Activated CD8-positive, alpha-beta memory T cell treated with anti-CD3 and anti-CD28 coated beads for 1 hour (primary cell): ENCODE measurements around the gene NR2C2.

Experiments used
- DNase-seq, 2 donors: peaks; one replicate each; pipeline ENCODE4 v3.0.0-alpha.2; 2020; ENCODE audit warnings: low read depth in 1 of 2; ENCODE audit errors: extremely low read depth in 1 of 2

Gene NR2C2

DNA sequence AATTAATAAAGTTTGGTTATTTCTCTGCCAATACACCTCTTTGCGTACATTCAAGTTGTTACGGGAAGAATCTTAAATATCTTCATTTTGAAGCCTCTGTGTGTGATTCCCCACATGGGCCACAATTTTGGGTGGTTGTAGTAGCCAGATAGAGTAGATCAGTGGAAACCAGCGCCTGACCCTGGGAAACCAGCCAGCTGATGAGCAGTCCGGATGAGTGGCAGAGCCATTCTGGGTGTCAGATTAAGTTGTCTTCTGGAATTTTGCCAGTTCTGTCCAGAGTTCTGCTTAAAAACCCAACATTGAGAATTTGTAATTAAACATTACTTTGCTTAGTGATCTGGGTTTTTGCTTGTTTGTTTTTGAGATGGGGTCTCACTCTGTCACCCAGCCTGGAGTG is 68.1 kb downstream of the NR2C2 start:
- no peak for DNase-seq

DNA sequence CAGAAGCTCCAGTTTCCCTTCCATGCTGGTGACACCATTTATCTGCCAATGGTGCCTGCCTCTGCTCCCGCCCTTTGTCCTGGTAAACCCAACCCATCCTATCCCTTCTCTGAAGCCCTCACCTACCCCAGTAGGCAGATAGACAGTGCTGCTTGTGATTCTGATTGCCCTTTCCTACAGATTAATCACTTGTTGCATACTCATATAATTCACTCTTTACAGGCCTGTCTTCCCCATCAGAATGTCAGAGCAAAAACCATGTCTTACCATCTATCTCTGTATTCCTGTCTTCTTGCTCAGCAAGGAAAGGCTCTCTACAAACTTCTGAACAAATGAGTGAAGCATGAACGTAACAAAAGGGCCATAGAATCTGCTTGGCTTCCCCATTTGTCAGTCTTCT is 69.8 kb downstream of the NR2C2 start:
- DNase-seq = no peak

DNA sequence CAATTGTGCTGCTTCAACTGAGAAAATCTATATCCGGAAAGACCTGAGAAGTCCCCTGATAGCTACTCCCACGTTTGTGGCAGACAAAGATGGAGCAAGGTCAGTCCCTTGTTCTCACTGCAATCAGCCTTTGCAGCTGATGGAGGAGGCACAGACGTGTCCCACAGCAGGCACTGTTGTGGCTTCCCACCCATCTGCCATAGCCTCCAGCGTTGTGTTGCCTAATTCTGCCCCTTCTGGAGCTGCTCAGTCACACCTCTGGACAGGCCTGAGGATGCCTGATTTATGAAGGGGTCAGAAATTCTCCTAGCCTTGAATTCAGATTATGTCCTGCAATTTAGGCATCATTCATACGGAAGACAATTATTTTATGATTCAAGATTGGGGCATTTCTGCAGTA is 75.9 kb downstream of the NR2C2 start:
- no peak for DNase-seq

DNA sequence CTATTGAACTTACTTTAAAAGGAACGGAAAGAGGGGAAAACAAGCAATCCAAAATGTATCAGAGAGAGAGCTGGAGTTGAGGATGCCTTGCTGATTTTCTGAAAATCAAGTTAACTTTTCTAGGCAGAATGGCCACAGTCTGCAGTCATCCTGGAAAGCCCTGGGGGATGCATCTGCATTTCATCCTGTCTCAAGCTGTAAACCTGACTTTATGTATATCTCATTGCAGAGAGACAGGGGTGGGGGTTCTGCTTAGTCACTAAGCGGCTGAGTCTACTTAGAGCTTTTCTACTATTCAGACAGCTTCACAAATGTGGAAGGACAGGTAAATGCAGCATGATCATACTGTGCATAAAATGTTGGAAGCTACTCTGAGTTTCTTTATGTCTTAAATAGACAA is 76.3 kb downstream of the NR2C2 start:
- DNase-seq = no peak

DNA sequence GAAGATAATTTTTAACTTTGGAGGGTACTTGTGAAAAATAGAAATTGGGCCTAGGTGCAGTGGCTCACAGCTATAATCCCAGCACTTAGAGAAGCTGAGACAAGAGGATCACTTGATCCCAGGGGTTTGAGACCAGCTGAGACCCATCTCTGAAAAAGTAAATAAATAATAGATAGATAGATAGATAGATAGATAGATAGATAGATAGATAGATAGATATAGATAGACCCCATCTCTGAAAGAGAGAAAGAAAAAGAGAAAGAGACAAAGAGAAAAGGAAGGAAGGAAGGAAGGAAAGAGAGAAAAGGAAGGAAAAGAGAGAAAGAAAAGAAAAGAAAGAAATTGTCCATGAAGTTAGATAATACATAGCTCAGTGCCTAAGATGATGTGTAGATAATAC is 82.2 kb downstream of the NR2C2 start:
- no peak for DNase-seq

DNA sequence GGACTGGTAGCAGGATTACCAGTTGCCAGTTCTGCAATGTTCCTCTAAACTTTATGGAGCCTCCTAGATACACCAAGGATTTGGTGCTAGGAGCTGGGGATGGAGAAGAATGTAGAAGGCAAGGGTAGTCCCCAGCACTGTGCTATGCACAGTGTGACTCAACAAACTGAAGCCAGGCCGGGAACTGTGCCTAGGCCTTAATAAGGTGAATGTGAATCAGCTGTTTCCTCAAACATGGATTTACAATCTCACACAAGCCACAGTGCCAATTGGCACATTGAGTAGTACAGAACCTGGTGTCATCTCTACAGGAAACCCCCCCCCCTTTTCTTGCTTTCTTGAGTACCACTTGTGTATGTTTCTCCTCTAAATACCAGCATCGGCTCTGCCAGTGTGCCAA is 85.3 kb downstream of the NR2C2 start:
- no peak for DNase-seq

DNA sequence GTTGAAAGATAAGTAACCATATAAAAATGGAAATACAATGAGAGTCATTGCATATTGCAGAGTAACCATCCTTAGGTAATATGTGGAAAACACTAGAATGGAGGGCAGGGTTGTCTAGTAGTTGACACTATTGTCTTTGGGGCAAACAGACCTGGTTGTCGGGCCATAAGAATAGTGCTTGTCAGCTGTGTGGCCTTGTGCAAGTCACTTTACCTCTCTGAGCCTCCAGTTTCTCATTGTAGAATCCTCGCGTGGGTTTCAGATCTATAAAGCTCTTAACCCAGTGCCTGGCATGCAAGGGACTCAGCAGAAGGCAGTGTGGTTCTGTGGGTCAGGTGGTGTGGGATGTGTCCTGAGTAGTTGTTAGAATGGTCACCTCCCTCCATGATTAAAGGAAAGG is 85.7 kb downstream of the NR2C2 start:
- no peak for DNase-seq

DNA sequence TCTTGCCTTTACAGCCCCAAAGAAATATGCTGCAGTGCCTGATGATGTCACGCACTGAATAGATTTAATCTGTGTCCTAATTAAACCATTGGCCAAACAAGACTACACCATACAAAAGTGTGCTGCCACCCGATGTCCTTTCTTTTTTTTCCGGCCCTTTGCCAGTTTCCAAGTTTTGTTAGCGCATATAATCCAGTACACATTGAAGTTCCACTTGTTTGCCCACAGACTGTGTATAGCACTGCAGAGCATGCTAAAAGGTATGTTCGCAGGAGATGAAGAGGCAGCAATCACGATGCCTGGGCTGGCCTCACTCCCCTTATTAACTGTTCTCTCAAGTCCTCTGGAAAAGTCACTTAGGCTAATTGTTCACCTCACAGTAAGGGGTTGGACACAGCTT is 90.9 kb downstream of the NR2C2 start:
- DNase-seq = no peak

GRCh38 chr3:15040844-15041243 is 93.5 kb downstream of the NR2C2 start:
- no peak for DNase-seq

GRCh38 chr3:15041950-15042349 is 94.6 kb downstream of the NR2C2 start:
- no peak for DNase-seq

GRCh38 chr3:15042936-15043335 is 95.6 kb downstream of the NR2C2 start:
- no peak for DNase-seq

- DNase-seq = no peak
These were observed 96.2 kb downstream of the NR2C2 start for GRCh38 chr3:15043408-15044171.

- DNase-seq = no peak
These were observed 96.9 kb downstream of the NR2C2 start for GRCh38 chr3:15044326-15044725.

DNA sequence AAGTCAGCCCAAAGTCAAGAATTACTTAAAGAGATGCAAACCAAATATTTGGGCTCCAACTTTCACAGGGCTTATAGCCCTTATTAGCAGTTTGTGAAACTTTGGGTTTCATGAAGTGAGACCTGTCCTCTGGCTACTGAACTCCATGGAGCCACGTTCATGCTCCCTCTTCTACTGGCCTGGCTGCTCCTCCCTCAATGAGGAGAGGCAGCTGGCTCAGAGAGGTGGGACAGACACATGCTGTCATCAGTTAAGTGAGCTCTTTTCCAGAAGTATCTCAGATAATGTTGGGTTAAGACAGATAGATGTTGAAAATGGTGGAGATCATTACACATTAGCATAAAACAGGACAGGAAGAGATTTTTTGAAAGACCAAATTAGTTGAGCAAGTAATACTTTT is 98.3 kb downstream of the NR2C2 start:
- DNase-seq = no peak

GRCh38 chr3:15049584-15049983 is 102.2 kb downstream of the NR2C2 start:
- no peak for DNase-seq

- DNase-seq = no peak
These were observed 103.2 kb downstream of the NR2C2 start for GRCh38 chr3:15050405-15051092.

DNA sequence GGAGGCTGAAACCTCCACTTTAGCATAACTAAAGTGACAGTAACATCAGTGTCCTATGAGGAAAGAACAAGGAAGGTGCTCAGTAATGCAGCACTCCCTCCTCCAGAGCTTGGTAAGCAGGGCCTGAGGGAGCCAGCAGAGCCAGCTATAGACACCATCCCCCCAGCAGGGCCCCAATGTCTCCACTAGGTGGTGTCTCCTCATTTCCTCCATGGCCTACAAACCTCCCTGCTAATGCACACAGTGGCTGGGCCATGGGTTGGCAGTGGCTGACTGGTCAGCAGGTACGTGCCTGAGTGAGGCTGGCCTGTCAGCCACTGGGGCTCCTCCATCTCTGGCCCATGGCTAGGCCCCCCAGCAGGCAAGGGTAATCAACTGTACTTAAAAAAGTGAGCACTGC is 104.1 kb downstream of the NR2C2 start:
- DNase-seq = peak in 1 of 2 donors; percentile 11

DNA sequence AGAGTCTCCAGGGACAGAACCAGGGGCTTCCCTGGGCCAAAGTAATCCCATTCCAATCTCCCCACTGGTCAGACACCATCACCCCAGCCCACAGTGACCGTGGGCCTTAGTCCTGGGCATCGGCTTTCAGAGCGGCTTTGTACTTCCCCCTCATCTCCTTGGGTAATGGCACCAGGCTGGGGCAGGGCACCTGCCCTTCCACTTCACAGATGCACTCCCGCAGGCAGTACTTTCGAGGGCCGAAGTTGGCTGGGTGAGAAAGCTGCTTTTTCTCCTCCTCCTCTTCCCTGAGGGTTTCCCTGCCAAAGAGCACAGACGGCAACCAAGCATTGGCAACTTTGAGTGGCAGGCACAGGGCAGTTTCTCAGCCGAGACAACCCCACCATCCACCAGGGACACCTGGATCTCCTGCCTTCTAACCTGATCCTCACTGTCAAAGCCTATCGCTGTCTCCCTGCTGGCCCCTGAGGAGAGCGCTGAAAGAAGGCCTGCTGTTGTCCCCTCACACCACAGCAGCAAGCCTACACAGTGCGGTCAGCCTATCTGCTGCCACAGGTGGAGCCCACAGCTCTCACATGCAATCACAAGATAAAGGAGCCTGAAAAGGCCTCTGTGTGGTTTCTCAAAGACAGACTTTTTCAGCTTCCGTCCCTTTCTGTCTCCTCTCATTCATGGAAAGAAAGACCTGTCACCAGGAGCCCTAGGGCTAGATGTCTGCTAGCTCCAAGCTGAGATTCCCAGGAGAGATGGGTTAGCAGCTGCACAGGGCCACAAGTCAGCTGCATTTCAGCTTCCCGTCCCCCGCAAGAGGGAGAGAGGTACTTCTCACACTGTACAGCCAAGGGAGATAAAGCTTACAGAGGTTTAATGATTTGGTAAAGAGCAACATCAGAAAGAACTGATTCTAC is 105.2 kb downstream of the NR2C2 start:
- no peak for DNase-seq

DNA sequence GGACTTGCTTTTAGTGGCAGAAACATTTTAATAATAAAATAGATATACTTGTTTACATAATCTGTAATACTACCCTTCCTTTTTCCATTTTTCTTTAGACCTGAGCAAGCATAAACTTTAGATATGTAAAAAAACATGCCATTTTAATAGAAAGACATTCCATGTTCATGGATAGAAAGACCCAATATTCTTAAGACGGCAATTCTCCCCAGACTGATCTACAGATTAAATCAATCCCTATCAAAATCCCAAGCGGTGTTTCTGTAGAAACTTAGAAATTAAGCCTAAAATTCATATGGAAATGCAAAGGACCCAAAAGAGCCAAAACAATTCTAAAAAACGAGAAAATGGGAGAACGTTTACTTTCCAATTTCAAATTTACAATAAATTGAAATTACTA is 106.2 kb downstream of the NR2C2 start:
- no peak for DNase-seq

DNA sequence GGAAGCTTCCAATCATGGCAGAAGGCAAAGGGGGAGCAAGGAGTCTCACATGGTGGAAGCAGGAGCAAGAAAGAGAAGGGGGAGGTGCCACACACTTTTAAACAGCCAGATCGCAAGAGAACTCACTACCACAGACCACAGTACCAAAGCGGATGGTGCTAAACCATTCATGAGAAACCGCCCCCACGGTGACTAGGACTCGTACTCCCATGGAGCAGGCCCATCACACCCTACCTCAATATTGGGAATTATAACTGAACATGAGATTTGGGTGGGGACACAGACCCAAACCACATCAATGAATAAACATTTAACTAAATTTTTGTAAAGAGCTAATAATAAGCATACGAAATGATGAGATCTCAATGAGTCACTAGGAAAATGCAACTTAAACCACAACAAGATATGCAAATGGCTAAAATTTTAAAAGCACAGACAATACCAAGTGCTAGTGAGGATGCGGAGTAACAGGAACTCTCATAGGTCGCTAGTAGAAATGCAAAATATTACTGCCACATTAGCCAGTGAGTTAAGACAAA is 107.7 kb downstream of the NR2C2 start:
- DNase-seq = peak in 1 of 2 donors; percentile 8

DNA sequence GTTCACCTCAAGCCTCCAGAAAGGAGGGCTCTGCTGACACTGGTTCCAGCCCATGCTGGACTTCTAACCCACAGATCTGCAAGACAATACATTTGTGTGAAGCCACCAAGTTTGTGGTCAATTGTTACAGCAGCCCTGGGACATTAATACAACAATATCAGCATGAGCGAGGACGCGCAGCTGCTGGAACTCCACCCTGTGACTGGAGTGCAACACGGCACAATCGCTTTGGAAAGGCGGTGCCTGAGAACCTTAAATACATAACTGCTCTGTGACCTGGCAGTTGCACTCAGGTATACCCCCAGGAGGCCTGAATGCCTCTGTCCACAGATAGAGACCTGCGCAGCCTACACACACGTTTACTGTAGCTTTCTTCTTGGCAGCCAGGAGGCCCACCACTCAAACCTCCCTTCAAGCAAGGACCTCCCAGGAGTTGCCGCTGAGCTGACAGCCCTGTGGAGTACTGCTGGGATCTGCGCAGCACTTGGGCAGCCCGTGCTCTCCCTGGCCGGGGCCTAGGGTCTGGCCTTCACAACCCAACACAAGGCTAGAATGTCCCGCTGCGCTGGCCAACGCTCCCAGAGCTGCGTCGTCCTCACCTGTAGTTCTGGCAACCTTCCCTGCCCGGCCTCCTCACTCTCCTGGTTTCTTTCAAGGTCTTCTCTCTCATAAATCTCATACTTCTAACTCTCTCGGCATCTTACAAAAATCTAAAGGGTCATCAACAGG is 109.5 kb downstream of the NR2C2 start:
- DNase-seq = no peak
